HEK293T (cell line): ENCODE data around the gene CLIP1.

Experiments
- FOXA1 ChIP-seq: fragments of 450-650 bp; IDR thresholded peaks from 2 replicates; pipeline ENCODE4 v1.6.1; 2016; ENCODE audit warnings: mild to moderate bottlenecking
- L3MBTL2 ChIP-seq: fragments of 450-650 bp; conservative IDR thresholded peaks from 2 replicates; pipeline ENCODE4 v1.6.1; 2016; ENCODE audit warnings: mild to moderate bottlenecking

DNA sequence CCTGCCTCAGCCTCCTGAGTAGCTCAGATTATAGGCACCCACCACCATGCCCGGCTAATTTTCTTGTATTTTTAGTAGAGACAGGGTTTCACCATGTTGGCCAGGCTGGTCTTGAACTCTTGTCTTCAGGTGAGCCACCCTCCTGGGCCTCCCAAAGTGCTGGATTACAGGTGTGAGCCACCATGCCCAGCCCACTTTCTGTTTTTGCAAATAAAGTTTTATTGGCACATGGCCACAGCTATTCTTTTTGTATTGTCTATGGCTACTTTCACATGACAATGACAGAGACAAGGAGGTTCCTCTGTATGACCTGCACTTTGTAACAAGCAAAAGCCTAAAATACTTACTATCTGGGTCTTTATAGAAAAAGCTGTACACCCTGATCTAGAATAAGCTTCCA lies 176.9 kb downstream of the CLIP1 start:
- TF ChIP-seq L3MBTL2 (no peak), FOXA1 (no peak)
